Activated CD4-positive, alpha-beta memory T cell treated with anti-CD3 and anti-CD28 coated beads for 36 hours (primary cell): Measurements from ENCODE around the gene LAPTM5. TPM values are rescaled to one million over a fixed set of nuclear protein-coding genes. Genes with fewer than 3 reads are reported as not detected.
A peak's percentile ranks its signal among the peaks of the same experiment; 100 is the strongest.

Experiments used
- CTCF ChIA-PET: fragments of 350-600 bp; sonication (Branson Sonifier 250); formaldehyde crosslinking; loops from one replicate; lab custom pipeline; 2021; ENCODE audit warnings: antibody characterized with exemption, inconsistent platforms; lab: Charles Lee
- POLR2A ChIA-PET: fragments of 350-600 bp; sonication (Branson Sonifier 250); formaldehyde crosslinking; loops from one replicate; lab custom pipeline; 2021; ENCODE audit warnings: antibody characterized with exemption; lab: Charles Lee
- DNase-seq: peaks from one replicate; pipeline ENCODE4 v3.0.0-alpha.2; 2020
- H3K27ac Mint-ChIP-seq: one replicate; pipeline ENCODE4 v1.8.0; 2021; ENCODE audit warnings: mixed read lengths
- H3K27me3 Mint-ChIP-seq: one replicate; pipeline ENCODE4 v1.8.0; 2021; ENCODE audit warnings: mixed read lengths
- H3K36me3 Mint-ChIP-seq: one replicate; pipeline ENCODE4 v1.8.0; 2021; ENCODE audit warnings: mixed read lengths
- H3K4me1 Mint-ChIP-seq: one replicate; pipeline ENCODE4 v1.8.0; 2021; ENCODE audit warnings: low read depth, mixed read lengths
- H3K4me3 Mint-ChIP-seq: one replicate; pipeline ENCODE4 v1.8.0; 2021; ENCODE audit warnings: mild to moderate bottlenecking, mixed read lengths
- H3K9me3 Mint-ChIP-seq: one replicate; pipeline ENCODE4 v1.8.0; 2021; ENCODE audit warnings: mixed read lengths
- intact Hi-C: fragments of 100-400 bp; cut with micrococcal nuclease; formaldehyde crosslinking; loops from one replicate; pipeline ENCODE4 v1.15.1; 2023
- total RNA-seq, 2 experiments: library from RNA; stranded (reverse); gene quantifications; one replicate each; pipeline ENCODE4 v1.2.3, GENCODE V29; 2021

The LAPTM5 gene
- total RNA-seq: 100 to 1,000 TPM; 190 to 196 TPM

DNA sequence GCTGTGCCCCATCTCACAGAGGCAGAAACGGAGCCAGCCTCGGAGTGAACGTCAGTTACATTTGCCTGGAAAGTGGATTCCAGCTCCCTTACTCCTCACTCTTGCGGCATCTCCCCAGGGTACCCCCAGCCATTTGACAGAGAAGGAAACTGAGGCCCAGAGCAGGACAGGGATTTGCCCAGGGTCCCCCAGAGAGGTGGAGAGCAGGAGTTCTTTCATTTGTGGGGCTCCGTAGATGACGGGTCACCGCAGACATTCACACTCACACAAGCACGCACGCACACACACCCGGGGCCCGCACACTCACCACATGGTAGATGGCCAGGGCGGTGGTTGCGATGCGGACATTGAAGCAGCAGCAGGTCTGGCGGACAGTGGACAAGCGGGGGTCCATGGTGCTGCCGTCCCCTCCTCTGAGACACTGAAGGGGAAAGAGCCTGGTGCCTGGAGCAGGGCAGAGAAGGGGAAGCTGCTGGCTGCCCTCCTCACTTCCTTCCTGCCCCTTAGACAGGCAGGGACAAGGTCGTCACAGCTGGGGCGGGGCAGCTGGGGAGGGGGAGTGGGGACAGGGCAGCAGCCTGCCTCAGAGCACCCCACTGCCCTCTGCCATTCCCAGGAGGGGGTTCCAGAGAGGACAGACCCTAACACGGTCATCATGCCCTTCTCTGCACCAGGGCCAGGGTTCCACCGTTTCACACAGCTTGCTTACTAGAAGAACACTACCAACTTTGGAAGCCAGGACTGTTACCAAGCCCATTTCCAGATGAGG is at the start of gene LAPTM5:
TSS of gene LAPTM5 (minus strand) at position 423 of the 769 bp plus-strand sequence. CDS start at position 394, 29 bp downstream.
- CTCF ChIA-PET: interaction anchor here (0.6 to 11.0 kb wide), 7 partner anchors 13 to 1598 kb away, joined by 3 to 123 read pairs (median 11); no protein-coding TSS in a partner anchor
- peaks cover 86% of the 10 kb centered on the region for H3K4me1 Mint-ChIP-seq
- intact Hi-C loops: loop anchor here (2.0 to 10.0 kb wide), 3 partner anchors 21 to 1177 kb away; partner anchors contain the start of gene PTP4A2
- H3K36me3 Mint-ChIP-seq: peaks cover 14% of the 10 kb centered on the region
- peak within 1 kb of the TSS; percentile 98 for H3K4me3 Mint-ChIP-seq
- no peaks in the 10 kb centered on the region for H3K27me3 Mint-ChIP-seq
- H3K9me3 Mint-ChIP-seq: no peaks in the 10 kb centered on the region
- H3K27ac Mint-ChIP-seq: peak within 1 kb of the TSS; percentile 99
- DNase-seq: peak; percentile 72
- POLR2A ChIA-PET: interaction anchor here (1.0 to 5.7 kb wide), 7 partner anchors 9 to 38 kb away, joined by 3 to 75 read pairs (median 7); no protein-coding TSS in a partner anchor

- peaks cover 4% of the 10 kb centered on the region for H3K4me1 Mint-ChIP-seq
- DNase-seq: no peak
- ChIA-PET POLR2A (no interaction called here), CTCF (interaction anchor here (1.0 to 9.0 kb wide), 3 partner anchors 104 to 120 kb away, joined by 6 to 227 read pairs (median 122); no protein-coding TSS in a partner anchor)
- no peaks in the 10 kb centered on the region for H3K9me3 Mint-ChIP-seq
- H3K27me3 Mint-ChIP-seq: peaks cover 51% of the 10 kb centered on the region
- no peak overlapping the region for H3K27ac Mint-ChIP-seq
- intact Hi-C loops: no loop called here
- no peaks in the 10 kb centered on the region for H3K36me3 Mint-ChIP-seq
- H3K4me3 Mint-ChIP-seq: no peak overlapping the region
These were observed 49.1 kb upstream of the LAPTM5 start for GRCh38 chr1:30806381-30807317.

GRCh38 chr1:30805304-30806003 is 47.9 kb upstream of the LAPTM5 start:
- no peaks in the 10 kb centered on the region for H3K36me3 Mint-ChIP-seq
- peaks cover 48% of the 10 kb centered on the region for H3K27me3 Mint-ChIP-seq
- H3K4me3 Mint-ChIP-seq: no peak overlapping the region
- H3K9me3 Mint-ChIP-seq: no peaks in the 10 kb centered on the region
- intact Hi-C loops: no loop called here
- H3K27ac Mint-ChIP-seq: no peak overlapping the region
- peaks cover 4% of the 10 kb centered on the region for H3K4me1 Mint-ChIP-seq
- POLR2A ChIA-PET: no interaction called here
- no peak for DNase-seq
- CTCF ChIA-PET: interaction anchor here (4.9 to 9.0 kb wide), 4 partner anchors 19 to 121 kb away, joined by 25 to 227 read pairs (median 78); no protein-coding TSS in a partner anchor

DNA sequence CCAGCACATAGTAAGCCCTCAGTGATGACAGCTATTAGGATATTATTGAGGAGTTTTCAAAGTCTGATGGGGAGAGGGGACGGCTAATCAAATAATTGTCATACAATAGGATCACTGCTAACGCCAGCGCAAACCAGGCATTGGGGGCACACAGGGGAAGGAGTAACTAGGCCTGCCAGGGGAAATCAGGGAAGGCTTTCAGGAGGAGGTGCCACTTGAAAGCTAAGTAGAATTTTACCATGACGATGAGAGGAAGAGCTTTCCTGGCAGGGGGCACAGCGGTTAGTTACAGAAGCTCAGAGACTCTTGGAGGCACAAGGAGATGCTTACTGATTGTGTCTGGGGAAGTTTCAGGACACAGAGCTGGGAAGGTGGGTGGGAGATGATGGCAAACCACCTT is 47.2 kb upstream of the LAPTM5 start:
- peaks cover 47% of the 10 kb centered on the region for H3K27me3 Mint-ChIP-seq
- intact Hi-C loops: no loop called here
- H3K4me1 Mint-ChIP-seq: peaks cover 4% of the 10 kb centered on the region
- no peaks in the 10 kb centered on the region for H3K9me3 Mint-ChIP-seq
- H3K36me3 Mint-ChIP-seq: no peaks in the 10 kb centered on the region
- H3K27ac Mint-ChIP-seq: no peak overlapping the region
- H3K4me3 Mint-ChIP-seq: no peak overlapping the region
- ChIA-PET CTCF (interaction anchor here (1.1 to 9.0 kb wide), 5 partner anchors 20 to 122 kb away, joined by 3 to 227 read pairs (median 33); no protein-coding TSS in a partner anchor), POLR2A (no interaction called here)
- no peak for DNase-seq

GRCh38 chr1:30804352-30804751 is 46.8 kb upstream of the LAPTM5 start:
- no peak for DNase-seq
- ChIA-PET CTCF (interaction anchor here (1.1 to 9.0 kb wide), 8 partner anchors 11 to 122 kb away, joined by 3 to 227 read pairs (median 24); no protein-coding TSS in a partner anchor), POLR2A (no interaction called here)
- Mint-ChIP-seq H3K9me3 (no peaks in the 10 kb centered on the region), H3K4me1 (peaks cover 4% of the 10 kb centered on the region), H3K27ac (no peak overlapping the region), H3K36me3 (no peaks in the 10 kb centered on the region), H3K4me3 (no peak overlapping the region), H3K27me3 (peaks cover 47% of the 10 kb centered on the region)
- intact Hi-C loops: no loop called here

DNA sequence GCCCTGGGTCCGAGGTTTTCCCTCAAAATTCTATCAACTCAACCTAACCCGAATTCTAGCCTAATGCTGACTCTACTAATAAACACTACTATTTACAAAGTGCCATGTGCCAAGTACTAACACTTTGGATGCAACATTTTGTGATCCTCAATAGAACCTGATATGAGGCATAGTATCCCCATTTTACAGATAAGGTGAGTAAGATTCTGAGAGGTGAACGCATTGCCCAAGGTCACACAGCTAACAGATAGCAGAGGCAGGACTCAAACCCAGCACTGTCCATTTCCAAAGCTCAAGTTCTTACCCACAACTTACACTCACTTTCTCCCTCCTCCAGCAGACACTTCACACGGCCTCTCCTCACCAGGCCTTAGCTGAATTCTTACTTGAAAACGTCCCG is 46.0 kb upstream of the LAPTM5 start:
- H3K36me3 Mint-ChIP-seq: no peaks in the 10 kb centered on the region
- H3K4me3 Mint-ChIP-seq: no peak overlapping the region
- ChIA-PET POLR2A (no interaction called here), CTCF (interaction anchor here (1.1 to 9.0 kb wide), 10 partner anchors 10 to 123 kb away, joined by 3 to 227 read pairs (median 23); no protein-coding TSS in a partner anchor)
- H3K27ac Mint-ChIP-seq: no peak overlapping the region
- DNase-seq: no peak
- H3K27me3 Mint-ChIP-seq: peaks cover 42% of the 10 kb centered on the region
- intact Hi-C loops: no loop called here
- peaks cover 4% of the 10 kb centered on the region for H3K4me1 Mint-ChIP-seq
- H3K9me3 Mint-ChIP-seq: no peaks in the 10 kb centered on the region

DNA sequence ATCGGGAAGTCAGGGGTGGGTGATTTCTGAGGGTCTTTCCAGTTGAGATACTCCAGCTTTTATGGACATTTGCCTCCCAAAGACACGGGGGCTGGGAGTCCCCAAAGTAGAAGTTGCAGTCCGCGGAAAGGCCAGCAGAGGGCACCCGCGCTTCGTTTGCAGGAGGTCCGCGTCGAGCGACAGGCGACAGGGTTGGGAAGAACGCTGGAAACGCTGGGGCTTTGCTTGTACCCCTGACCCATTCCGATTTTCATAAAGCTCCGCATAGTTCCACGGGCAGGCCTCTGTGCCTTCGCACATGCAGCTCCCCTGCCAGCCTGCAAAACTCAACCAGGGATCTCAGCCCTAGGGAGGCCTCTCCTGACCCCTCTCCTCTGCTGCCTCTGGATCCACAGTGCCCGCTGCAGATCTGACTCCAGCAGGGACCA is 44.2 kb upstream of the LAPTM5 start:
- intact Hi-C loops: loop anchor here (1.0 kb wide), 2 partner anchors 110 to 128 kb away; no protein-coding TSS in a partner anchor
- Mint-ChIP-seq H3K9me3 (no peaks in the 10 kb centered on the region), H3K36me3 (no peaks in the 10 kb centered on the region), H3K4me1 (peaks cover 4% of the 10 kb centered on the region), H3K27me3 (peaks cover 32% of the 10 kb centered on the region), H3K27ac (no peak overlapping the region), H3K4me3 (no peak overlapping the region)
- peak; percentile 85 for DNase-seq
- CTCF ChIA-PET: interaction anchor here (0.6 to 9.0 kb wide), 41 partner anchors 8 to 432 kb away, joined by 3 to 227 read pairs (median 4); partner anchors contain the start of genes LAPTM5 and SDC3
- POLR2A ChIA-PET: interaction anchor here (1.6 kb wide), 1 partner anchor 127 kb away, joined by 4 read pairs; no protein-coding TSS in a partner anchor

DNA sequence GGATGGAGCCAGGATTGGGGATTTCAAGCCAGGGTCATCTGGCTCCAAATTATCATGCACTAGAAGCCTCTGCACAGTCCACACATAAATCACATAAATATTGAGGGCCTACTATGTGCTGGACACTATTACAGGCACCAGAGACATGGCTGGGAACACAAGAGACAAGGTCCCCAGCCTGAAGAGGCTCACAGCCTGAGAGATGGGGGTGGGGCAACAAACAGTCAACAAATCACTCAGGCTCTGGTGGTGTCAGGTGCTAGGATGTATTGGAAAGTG is 41.6 kb upstream of the LAPTM5 start:
- no peak overlapping the region for H3K27ac Mint-ChIP-seq
- no peak overlapping the region for H3K4me3 Mint-ChIP-seq
- ChIA-PET POLR2A (no interaction called here), CTCF (interaction anchor here (0.6 to 9.0 kb wide), 3 partner anchors 71 to 127 kb away, joined by 3 to 227 read pairs (median 122); no protein-coding TSS in a partner anchor)
- H3K36me3 Mint-ChIP-seq: no peaks in the 10 kb centered on the region
- intact Hi-C loops: no loop called here
- peaks cover 4% of the 10 kb centered on the region for H3K4me1 Mint-ChIP-seq
- no peaks in the 10 kb centered on the region for H3K9me3 Mint-ChIP-seq
- DNase-seq: no peak
- H3K27me3 Mint-ChIP-seq: peaks cover 11% of the 10 kb centered on the region

DNA sequence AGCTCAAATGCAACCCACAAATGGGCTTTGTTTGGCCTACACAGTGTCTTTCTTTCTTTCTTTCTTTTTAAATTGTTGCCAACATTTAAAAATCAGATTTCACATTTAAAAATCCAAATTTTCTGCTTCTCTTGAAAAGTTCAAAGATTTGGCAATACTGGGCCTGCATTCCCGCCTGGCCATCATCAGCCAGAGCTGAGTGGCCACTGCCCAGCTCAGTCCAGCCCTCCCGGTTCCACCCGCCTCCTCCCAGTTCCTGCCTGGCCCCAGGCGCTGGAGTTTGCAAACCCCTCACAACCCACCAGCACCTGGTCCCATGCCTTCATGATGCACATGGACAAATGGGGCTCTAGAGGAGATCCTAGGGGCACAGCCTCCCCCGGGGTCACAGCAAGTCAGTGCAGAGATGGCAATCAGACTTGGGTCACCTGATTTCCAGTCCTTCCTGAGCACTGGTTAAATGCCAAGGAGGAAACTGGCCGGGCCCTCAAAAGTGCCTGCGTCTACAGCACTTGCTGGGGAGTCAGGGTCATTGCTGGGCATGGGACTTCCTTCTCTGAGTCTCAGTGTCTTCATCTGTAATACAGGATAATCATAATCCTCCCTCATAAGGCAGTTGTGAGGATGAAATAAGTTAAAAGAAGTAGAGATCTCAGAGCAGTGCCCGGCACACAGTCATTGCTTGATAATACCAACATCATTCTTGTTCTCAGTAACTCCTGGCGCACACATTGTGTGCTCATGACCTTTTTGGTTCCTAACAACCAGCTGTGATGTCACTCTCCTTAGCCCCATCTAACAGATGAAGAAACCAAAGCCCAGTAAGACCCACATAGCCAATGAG is 41.0 kb upstream of the LAPTM5 start:
- POLR2A ChIA-PET: no interaction called here
- H3K27ac Mint-ChIP-seq: no peak overlapping the region
- H3K4me1 Mint-ChIP-seq: peaks cover 4% of the 10 kb centered on the region

DNA sequence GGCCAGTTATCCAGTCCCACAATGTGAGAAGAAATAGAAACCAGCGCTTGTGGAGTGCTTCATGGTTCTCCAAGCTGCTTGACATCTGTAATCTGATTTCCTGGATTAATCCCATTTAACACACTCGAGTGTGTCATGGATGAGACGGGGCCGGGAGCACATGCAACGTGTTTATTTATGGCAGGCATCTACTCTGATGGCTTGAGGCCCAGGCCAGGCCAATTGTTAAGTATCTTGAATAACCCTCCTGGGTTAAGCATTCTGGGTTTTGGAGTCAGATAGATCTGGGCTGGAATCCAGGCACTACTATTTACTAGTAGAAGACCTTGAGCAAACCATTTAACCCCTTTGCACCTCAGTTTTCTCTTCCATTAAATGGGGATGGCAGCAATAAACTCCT is 37.5 kb upstream of the LAPTM5 start:
- Mint-ChIP-seq H3K27ac (no peak overlapping the region), H3K9me3 (no peaks in the 10 kb centered on the region), H3K4me1 (peaks cover 8% of the 10 kb centered on the region), H3K4me3 (no peak overlapping the region), H3K27me3 (peaks cover 3% of the 10 kb centered on the region), H3K36me3 (no peaks in the 10 kb centered on the region)
- CTCF ChIA-PET: interaction anchor here (1.3 kb wide), 1 partner anchor 15 kb away, joined by 5 read pairs; no protein-coding TSS in a partner anchor
- intact Hi-C loops: no loop called here
- no peak for DNase-seq
- POLR2A ChIA-PET: no interaction called here

More for the DNA sequence above, 41.0 kb upstream of the LAPTM5 start:
- Mint-ChIP-seq H3K36me3 (no peaks in the 10 kb centered on the region), H3K27me3 (peaks cover 9% of the 10 kb centered on the region), H3K9me3 (no peaks in the 10 kb centered on the region), H3K4me3 (no peak overlapping the region)
- DNase-seq: no peak
- CTCF ChIA-PET: interaction anchor here (0.8 to 9.0 kb wide), 4 partner anchors 16 to 130 kb away, joined by 3 to 227 read pairs (median 62); no protein-coding TSS in a partner anchor
- intact Hi-C loops: no loop called here
